Testis (tissue), 3 donors: ENCODE results near the gene KLF17. TPM values are rescaled to one million over a fixed set of nuclear protein-coding genes. Genes with fewer than 3 reads are reported as not detected.
A peak's percentile ranks its signal among the peaks of the same experiment; 100 is the strongest.
"Not testable (repeated sequence)": the region's sequence is repeated elsewhere in the genome, so short reads cannot be mapped to it uniquely, and the experiment has no call there.

Experiments used
- DNase-seq: peaks from one replicate; pipeline ENCODE4 v3.0.0-alpha.2; 2019
- H3K27ac ChIP-seq, 2 donors: fragments of 200-600 bp; sonication (generic); one replicate each; pipeline ENCODE4 v1.5.1; 2019
- H3K27me3 ChIP-seq: fragments of 200-600 bp; sonication (generic); one replicate; pipeline ENCODE4 v1.5.1; 2019
- H3K36me3 ChIP-seq: fragments of 200-600 bp; sonication (generic); one replicate; pipeline ENCODE4 v1.5.1; 2017; ENCODE audit warnings: low read depth; ENCODE audit errors: missing control alignments
- H3K4me1 ChIP-seq: fragments of 200-600 bp; sonication (generic); one replicate; pipeline ENCODE4 v1.5.1; 2019
- H3K4me3 ChIP-seq, 2 donors: fragments of 200-600 bp; sonication (generic); one replicate each; pipeline ENCODE4 v1.5.1; 2017 to 2019
- H3K9me3 ChIP-seq: fragments of 200-600 bp; sonication (generic); one replicate; pipeline ENCODE4 v1.5.1; 2017
- CTCF ChIP-seq, 3 experiments: fragments of 450-650 bp in 2 of 3; fragments of 200-600 bp in 1 of 3; sonication (generic) in 1 of 3; IDR thresholded peaks; one replicate each; pipeline ENCODE4 v1.5.1; 2016 to 2019; ENCODE audit warnings: antibody characterized with exemption in 3 of 3, mild to moderate bottlenecking in 2 of 3, moderate library complexity in 1 of 3
- POLR2A ChIP-seq: fragments of 450-650 bp; IDR thresholded peaks from one replicate; pipeline ENCODE4 v1.6.1; 2017; ENCODE audit warnings: antibody characterized with exemption, mild to moderate bottlenecking, moderate library complexity
- WGBS, 2 donors: methylation state at CpG; one replicate each; pipeline ENCODE4 v1.1.5; 2018; 5-methylcytosine and 5-hydroxymethylcytosine counted together
- intact Hi-C: fragments of 100-400 bp; cut with DNase I; formaldehyde crosslinking; loops from one replicate; pipeline ENCODE4 v1.15.1; 2023; ENCODE audit warnings: low total_unique reads
- polyA plus RNA-seq: library from polyadenylated mRNA; stranded (reverse); fragments of 350-450 nt; fragmentation: Illumina TruSeq; extraction: RNeasy Lipid Tissue Mini Kit (QIAGEN cat#74804); gene quantifications from one replicate; pipeline ENCODE4 v1.2.3, GENCODE V29; 2014; ENCODE audit warnings: low read depth, low replicate concordance; ENCODE audit not compliant: insufficient read depth
- total RNA-seq, 2 donors: library from RNA; depleted of rRNA; stranded (reverse); fragments of >200 nt; gene quantifications; one replicate each; pipeline ENCODE4 v1.2.3, GENCODE V29; 2016

KLF17 gene
- total and polyA plus RNA-seq, 3 donors from 2014 or later: 5.2 to 21.8 (median 7.6) TPM

DNA sequence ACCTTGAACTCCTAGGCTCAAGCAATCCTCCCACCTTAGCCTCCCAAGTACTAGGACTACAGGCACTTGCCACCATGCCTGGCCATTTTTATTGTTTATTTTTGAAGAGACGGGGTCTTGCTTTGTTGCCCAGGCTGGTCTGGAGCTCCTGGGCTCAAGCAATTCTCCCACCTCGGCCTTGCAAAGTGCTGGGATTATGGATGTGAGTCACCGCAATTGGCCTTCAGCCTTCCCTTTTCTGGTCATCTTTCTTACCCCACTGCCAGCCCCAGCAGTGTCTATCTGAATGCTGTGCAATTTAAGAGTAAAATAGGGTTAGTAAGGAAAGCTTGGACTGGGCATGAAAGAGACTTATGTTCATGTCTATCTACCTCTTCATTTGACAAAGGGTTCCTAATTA is 6.1 kb upstream of the KLF17 start:
- H3K27ac ChIP-seq: no peak overlapping the region

DNA sequence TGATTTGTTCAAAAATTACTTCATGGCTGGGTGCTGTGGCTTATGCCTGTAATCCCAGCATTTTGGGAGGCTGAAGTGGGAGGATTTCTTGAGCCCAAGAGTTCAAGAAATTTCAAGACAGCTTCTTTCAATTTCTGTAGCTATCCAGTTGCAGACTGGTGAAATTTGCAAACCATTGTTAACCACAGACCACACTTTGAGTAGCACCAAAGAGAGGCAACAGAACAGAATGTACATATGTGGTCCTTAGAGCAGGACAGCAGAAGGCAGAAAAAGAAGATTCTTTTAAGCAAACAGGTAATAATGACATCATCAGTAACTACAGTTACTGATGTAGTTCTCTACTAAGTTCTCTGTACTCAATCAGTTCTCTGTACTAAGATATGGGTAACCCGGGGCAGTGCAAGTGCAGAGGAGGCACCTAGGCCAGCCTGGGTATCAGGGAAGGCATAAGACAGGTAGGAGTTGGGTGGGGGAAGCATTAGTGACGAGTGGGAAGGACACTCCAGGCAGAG is 5.5 kb upstream of the KLF17 start:
- WGBS, 2 donors: 87 to 92% methylated on average over 2 of the region's 2 CpGs
- Histone ChIP-seq H3K27me3 (no peaks in the 10 kb centered on the region), H3K4me1 (no peaks in the 10 kb centered on the region), H3K27ac (no peak overlapping the region), H3K36me3 (no peaks in the 10 kb centered on the region), H3K9me3 (no peaks in the 10 kb centered on the region), H3K4me3 (no peak overlapping the region)
- TF ChIP-seq CTCF (IDR thresholded peaks at IDR 0.05) (no peak), POLR2A (no peak)
- intact Hi-C loops: no loop called here
- no peak for DNase-seq

More for the DNA sequence above, 6.1 kb upstream of the KLF17 start:
- Histone ChIP-seq H3K4me1 (no peaks in the 10 kb centered on the region), H3K27me3 (no peaks in the 10 kb centered on the region), H3K36me3 (no peaks in the 10 kb centered on the region), H3K9me3 (no peaks in the 10 kb centered on the region), H3K4me3 (no peak overlapping the region)
- intact Hi-C loops: no loop called here
- TF ChIP-seq POLR2A (no peak), CTCF (IDR thresholded peaks at IDR 0.05) (no peak)
- WGBS, 2 donors: 84 to 88% methylated on average over 3 of the region's 3 CpGs
- no peak for DNase-seq

- Histone ChIP-seq H3K9me3 (no peaks in the 10 kb centered on the region), H3K27me3 (no peaks in the 10 kb centered on the region), H3K27ac (no peak overlapping the region), H3K4me3 (no peak overlapping the region), H3K4me1 (no peaks in the 10 kb centered on the region), H3K36me3 (no peaks in the 10 kb centered on the region)
- no peak for DNase-seq
- intact Hi-C loops: no loop called here
- 76 to 83% methylated on average over 7 of the region's 7 CpGs for WGBS, 2 donors
- TF ChIP-seq CTCF (IDR thresholded peaks at IDR 0.05) (no peak), POLR2A (no peak)
These were observed 4.5 kb upstream of the KLF17 start for GRCh38 chr1:44114098-44114497.

GRCh38 chr1:44117272-44117671 is 1.3 kb upstream of the KLF17 start:
- WGBS, 2 donors: 97% methylated on average over 10 of the region's 10 CpGs
- H3K4me1 ChIP-seq, H3K9me3 ChIP-seq, H3K4me3 ChIP-seq, intact Hi-C loops, H3K27me3 ChIP-seq, H3K36me3 ChIP-seq, H3K27ac ChIP-seq, DNase-seq: not testable (repeated sequence)

- no peaks in the 10 kb centered on the region for H3K9me3 ChIP-seq
- no peaks in the 10 kb centered on the region for H3K4me1 ChIP-seq
- no peak for DNase-seq
- TF ChIP-seq CTCF (IDR thresholded peaks at IDR 0.05) (no peak), POLR2A (no peak)
- WGBS, 2 donors: 72 to 73% methylated on average over 6 of the region's 6 CpGs
- no peaks in the 10 kb centered on the region for H3K27me3 ChIP-seq
- peak overlapping the region in 1 of 2 donors; percentile 44 for H3K4me3 ChIP-seq
- no peaks in the 10 kb centered on the region for H3K36me3 ChIP-seq
- H3K27ac ChIP-seq: no peak overlapping the region
- intact Hi-C loops: no loop called here
These were observed 904 bp downstream of the KLF17 start for GRCh38 chr1:44119525-44119924.
